Activated CD8-positive, alpha-beta memory T cell treated with anti-CD3 and anti-CD28 coated beads for 48 hours (primary cell): ENCODE data around the gene TCFL5.

Experiments used
- DNase-seq, 3 experiments: peaks; one replicate each; pipeline ENCODE4 v3.0.0-alpha.2; 2020; ENCODE audit warnings: low read depth in 2 of 3, low spot score in 2 of 3

Gene TCFL5

GRCh38 chr20:62823688-62824475 is 37.7 kb downstream of the TCFL5 start:
- no peak for DNase-seq

GRCh38 chr20:62822788-62823651 is 38.6 kb downstream of the TCFL5 start:
- no peak for DNase-seq

GRCh38 chr20:62822239-62822787 is 39.3 kb downstream of the TCFL5 start:
- DNase-seq: no peak

- DNase-seq: no peak
Observed at GRCh38 chr20:62821726-62822210, 39.9 kb downstream of the TCFL5 start.

- DNase-seq: no peak
Observed at GRCh38 chr20:62820962-62821725, 40.5 kb downstream of the TCFL5 start.

- DNase-seq: no peak
Observed at GRCh38 chr20:62820208-62820961, 41.2 kb downstream of the TCFL5 start.

- DNase-seq: no peak
Observed at GRCh38 chr20:62819494-62820174, 42.0 kb downstream of the TCFL5 start.

GRCh38 chr20:62818592-62819493 is 42.8 kb downstream of the TCFL5 start:
- DNase-seq: no peak

- no peak for DNase-seq
Observed at GRCh38 chr20:62817975-62818591, 43.5 kb downstream of the TCFL5 start.

GRCh38 chr20:62816884-62817873 is 44.4 kb downstream of the TCFL5 start, which contains the start of gene COL9A3:
TSS of gene COL9A3 (plus strand) at chr20:62817050. CDS start at chr20:62817065, 15 bp downstream.
- no peak for DNase-seq

GRCh38 chr20:62816031-62816883 is 45.4 kb downstream of the TCFL5 start:
- DNase-seq: no peak

- DNase-seq: no peak
Observed at GRCh38 chr20:62815066-62815991, 46.3 kb downstream of the TCFL5 start.

GRCh38 chr20:62814709-62815065 is 46.9 kb downstream of the TCFL5 start:
- no peak for DNase-seq

GRCh38 chr20:62814060-62814708 is 47.4 kb downstream of the TCFL5 start:
- DNase-seq: no peak

- no peak for DNase-seq
Observed at GRCh38 chr20:62813588-62813987, 48.0 kb downstream of the TCFL5 start.
